Neutrophil (primary cell): ENCODE measurements around the gene XAF1.
A peak's percentile ranks its signal among the peaks of the same experiment; 100 is the strongest.

ENCODE experiments used
- H3K27ac ChIP-seq: fragments of 200-600 bp; sonication (generic); 2 replicates; pipeline ENCODE4 v1.5.1; 2016; ENCODE audit warnings: mild to moderate bottlenecking, moderate library complexity
- H3K27me3 ChIP-seq: fragments of 200-600 bp; sonication (generic); 2 replicates; pipeline ENCODE4 v1.6.0; 2016; ENCODE audit warnings: mild to moderate bottlenecking
- H3K36me3 ChIP-seq: fragments of 200-600 bp; sonication (generic); 2 replicates; pipeline ENCODE4 v1.5.1; 2017
- H3K4me1 ChIP-seq, 2 experiments: fragments of 200-600 bp in 1 of 2; sonication (generic) in 1 of 2; 1 replicate in 1 of 2; 2 replicates in 1 of 2; pipeline versions ENCODE4 v1.5.1 to v1.6.1; 2013 to 2016; ENCODE audit warnings: low read depth in 1 of 2, low read length in 1 of 2, mild to moderate bottlenecking in 1 of 2, moderate library complexity in 1 of 2; ENCODE audit not compliant: control insufficient read depth in 1 of 2, insufficient read depth in 1 of 2
- H3K4me3 ChIP-seq, 2 experiments: fragments of 200-600 bp in 1 of 2; sonication (generic) in 1 of 2; 1 replicate in 1 of 2; 2 replicates in 1 of 2; pipeline ENCODE4 v1.5.1; 2013 to 2016; ENCODE audit warnings: low read depth in 1 of 2, low read length in 1 of 2, mild to moderate bottlenecking in 1 of 2, moderate library complexity in 1 of 2
- H3K9me3 ChIP-seq: fragments of 200-600 bp; sonication (generic); 2 replicates; pipeline ENCODE4 v1.5.1; 2016
- TF ChIP-seq, protein P1 (sequence below): fragments of 200-600 bp; sonication (generic); IDR thresholded peaks from 2 replicates; pipeline ENCODE4 v1.5.1; 2016; ENCODE audit warnings: antibody characterized with exemption

The XAF1 gene

DNA sequence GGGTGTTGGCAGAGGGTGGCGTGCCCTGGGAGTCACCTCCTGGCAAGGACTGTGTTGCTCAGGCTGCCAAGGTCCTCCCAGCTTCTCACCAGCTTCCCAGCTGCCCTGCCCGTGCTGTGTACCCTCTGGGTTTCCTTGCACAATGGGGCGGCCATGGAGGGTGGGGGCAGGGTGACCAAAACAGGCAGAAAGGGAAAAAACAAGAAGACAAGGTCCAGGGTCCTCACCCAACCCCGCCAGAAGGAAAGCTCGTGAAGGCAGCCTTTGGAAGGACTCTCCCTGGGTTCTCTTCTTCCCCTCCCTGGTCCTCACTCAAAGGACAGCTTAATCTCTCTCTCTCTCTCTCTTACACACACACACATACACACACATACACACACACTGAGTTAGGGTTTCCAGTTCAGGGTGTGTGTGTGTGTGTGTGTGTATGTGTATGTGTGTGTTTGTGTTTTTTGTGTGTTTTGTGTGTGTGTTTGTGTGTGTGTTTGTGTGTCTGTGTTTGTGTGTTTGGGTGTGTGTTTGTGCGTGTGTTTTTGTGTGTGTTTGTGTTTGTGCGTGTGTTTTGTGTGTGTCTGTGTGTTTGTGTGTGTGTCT, 44.7 kb upstream of the XAF1 start:
- peak overlapping the region; percentile 50 for H3K27ac ChIP-seq
- H3K27me3 ChIP-seq: peaks cover 94% of the 10 kb centered on the region
- TF ChIP-seq, protein P1, sequence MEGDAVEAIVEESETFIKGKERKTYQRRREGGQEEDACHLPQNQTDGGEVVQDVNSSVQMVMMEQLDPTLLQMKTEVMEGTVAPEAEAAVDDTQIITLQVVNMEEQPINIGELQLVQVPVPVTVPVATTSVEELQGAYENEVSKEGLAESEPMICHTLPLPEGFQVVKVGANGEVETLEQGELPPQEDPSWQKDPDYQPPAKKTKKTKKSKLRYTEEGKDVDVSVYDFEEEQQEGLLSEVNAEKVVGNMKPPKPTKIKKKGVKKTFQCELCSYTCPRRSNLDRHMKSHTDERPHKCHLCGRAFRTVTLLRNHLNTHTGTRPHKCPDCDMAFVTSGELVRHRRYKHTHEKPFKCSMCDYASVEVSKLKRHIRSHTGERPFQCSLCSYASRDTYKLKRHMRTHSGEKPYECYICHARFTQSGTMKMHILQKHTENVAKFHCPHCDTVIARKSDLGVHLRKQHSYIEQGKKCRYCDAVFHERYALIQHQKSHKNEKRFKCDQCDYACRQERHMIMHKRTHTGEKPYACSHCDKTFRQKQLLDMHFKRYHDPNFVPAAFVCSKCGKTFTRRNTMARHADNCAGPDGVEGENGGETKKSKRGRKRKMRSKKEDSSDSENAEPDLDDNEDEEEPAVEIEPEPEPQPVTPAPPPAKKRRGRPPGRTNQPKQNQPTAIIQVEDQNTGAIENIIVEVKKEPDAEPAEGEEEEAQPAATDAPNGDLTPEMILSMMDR: no peak

DNA sequence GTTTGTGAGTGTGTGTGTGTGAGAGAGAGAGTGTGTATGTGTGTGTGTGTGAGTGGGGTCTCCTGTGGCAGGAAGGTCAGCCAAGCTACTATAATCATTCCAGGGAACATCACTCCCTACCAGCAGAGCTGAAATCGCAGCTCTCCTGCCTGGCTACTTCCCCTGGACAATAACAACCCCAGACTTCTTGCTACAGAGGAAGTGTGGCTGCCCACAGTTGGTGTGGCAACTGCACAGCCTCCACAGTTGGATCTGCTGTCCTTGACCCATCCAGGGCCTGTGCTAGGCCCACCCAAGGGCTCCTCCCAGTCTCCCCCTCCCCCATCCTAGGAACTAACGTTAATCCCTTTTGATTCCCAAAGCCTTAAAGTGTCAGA, 44.2 kb upstream of the XAF1 start:
- H3K27me3 ChIP-seq: peaks cover 94% of the 10 kb centered on the region
- TF ChIP-seq, protein P1: no peak

More for the DNA sequence above, 44.7 kb upstream of the XAF1 start:
- no peak overlapping the region for H3K4me3 ChIP-seq
- H3K9me3 ChIP-seq: no peaks in the 10 kb centered on the region
- H3K36me3 ChIP-seq: no peaks in the 10 kb centered on the region
- H3K4me1 ChIP-seq: peaks cover 19 to 26% of the 10 kb centered on the region in 2 experiments

DNA sequence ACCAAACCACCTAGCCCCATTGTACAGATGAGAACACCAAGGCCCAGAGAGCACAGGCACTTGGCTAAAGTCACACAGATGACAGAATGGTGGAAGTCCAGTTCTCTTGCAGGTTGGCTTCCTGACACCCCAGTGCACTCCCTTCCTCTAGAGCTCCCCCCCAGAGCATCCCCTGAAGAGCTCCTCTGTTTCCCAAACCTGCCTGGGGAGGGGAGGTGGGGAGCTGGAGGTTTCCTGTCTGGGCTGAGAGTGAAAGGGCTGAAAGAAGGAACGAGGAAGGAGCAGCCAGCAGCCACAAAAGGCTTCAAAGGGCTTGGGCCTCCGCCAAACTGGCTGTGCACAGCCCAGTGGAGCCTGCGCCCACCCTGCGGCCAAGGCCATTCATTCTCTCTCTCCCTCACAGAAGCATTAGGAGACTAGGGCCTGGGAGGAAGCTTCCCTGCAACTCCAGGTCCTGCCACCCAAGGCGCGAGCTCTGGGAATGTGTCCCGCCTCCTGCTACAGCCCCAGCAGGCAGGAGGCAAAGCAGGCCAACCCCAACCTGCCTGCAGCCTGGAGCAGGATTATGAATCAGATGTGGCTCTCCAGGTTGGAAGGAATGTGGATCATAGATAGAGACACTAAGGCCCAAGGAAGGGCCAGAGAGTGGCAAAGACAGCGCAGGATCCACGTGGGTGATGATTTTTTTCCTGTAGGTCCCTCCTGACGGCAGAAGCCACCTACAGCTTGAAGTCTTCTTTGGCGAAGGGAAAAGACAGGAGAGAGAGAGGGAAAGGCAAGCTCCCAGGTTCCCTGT, 43.6 kb upstream of the XAF1 start:
- Histone ChIP-seq H3K27ac (peak overlapping the region; percentile 50), H3K9me3 (no peaks in the 10 kb centered on the region)
- TF ChIP-seq, protein P1: no peak

More for the DNA sequence above, 44.2 kb upstream of the XAF1 start:
- Histone ChIP-seq H3K9me3 (no peaks in the 10 kb centered on the region), H3K36me3 (no peaks in the 10 kb centered on the region), H3K4me1 (peaks cover 19 to 26% of the 10 kb centered on the region in 2 experiments), H3K4me3 (no peak overlapping the region), H3K27ac (peak overlapping the region; percentile 50)

DNA sequence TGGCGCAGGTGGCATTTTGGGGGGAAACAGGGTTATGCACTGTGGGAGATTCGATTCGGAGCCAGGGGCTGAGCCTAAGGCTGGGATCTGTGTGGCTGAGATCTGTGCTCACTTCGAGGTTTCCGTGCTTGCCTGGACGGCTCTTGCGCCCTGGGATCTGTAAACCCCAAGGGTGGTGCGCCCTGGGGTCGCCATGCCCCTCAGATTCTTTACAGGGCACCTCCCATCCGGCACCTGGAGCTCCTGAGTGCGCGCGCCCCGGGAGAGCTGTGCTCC, 43.1 kb upstream of the XAF1 start:
- Histone ChIP-seq H3K36me3 (no peaks in the 10 kb centered on the region), H3K27ac (no peak overlapping the region), H3K4me3 (no peak overlapping the region), H3K27me3 (peaks cover 90% of the 10 kb centered on the region), H3K4me1 (peaks cover 19 to 26% of the 10 kb centered on the region in 2 experiments), H3K9me3 (no peaks in the 10 kb centered on the region)
- TF ChIP-seq, protein P1: no peak

More for the DNA sequence above, 43.6 kb upstream of the XAF1 start:
- no peak overlapping the region for H3K4me3 ChIP-seq
- peaks cover 19 to 26% of the 10 kb centered on the region in 2 experiments for H3K4me1 ChIP-seq
- no peaks in the 10 kb centered on the region for H3K36me3 ChIP-seq
- H3K27me3 ChIP-seq: peaks cover 90% of the 10 kb centered on the region

DNA sequence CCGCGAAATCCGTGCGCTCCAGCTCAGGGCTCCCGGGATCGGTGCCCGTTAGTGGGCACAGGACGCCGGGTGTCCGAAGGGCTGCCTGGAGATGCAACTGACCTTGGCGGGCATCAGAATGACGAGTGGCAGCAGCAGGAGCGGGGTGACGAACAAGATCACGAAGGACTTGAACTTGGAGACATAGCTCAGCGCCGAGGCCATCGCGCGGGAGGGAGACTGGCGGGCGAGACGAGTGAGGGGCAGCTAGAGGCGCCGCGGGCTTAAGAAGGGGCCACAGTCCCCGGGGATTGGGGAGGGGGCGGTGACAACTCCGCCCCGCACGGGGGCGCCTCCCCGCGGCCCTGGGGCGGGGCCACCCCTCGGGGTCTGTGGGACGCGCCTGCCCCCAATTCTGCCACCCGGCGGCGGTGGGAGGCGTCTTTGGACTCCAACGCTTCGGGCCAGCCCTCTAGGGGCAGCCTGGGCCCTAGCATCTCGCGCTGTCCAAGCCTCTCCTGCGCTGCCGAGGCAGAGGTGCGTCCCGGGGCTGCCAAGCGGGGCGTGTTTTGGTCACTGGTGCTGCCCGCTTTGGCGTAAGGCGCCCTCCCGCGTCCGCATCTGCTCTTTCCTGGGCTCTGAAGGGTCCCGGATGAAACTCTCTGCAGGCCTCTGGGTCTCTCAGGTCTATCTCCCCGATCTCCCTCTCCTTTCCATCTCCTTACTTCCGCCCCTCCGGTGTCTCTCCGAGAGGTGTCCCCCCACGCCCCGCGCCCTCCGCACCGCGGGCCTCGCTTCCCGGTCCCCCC, 42.5 kb upstream of the XAF1 start, which contains the start of gene SLC13A5:
Gene SLC13A5 (minus strand): TSS at position 240 of the 788 bp plus-strand sequence. CDS start 36 bp downstream, at position 204.
- Histone ChIP-seq H3K9me3 (no peaks in the 10 kb centered on the region), H3K27ac (peak within 1 kb of the TSS; percentile 50), H3K4me1 (peaks cover 19 to 26% of the 10 kb centered on the region in 2 experiments), H3K36me3 (no peaks in the 10 kb centered on the region), H3K27me3 (peaks cover 87% of the 10 kb centered on the region), H3K4me3 (no peak within 1 kb of the TSS)
- TF ChIP-seq, protein P1: no peak
